ENCODE results near the gene TPST1.
"Not testable (repeated sequence)": the region's sequence is repeated elsewhere in the genome, so short reads cannot be mapped to it uniquely, and the experiment has no call there.

Gene TPST1

DNA sequence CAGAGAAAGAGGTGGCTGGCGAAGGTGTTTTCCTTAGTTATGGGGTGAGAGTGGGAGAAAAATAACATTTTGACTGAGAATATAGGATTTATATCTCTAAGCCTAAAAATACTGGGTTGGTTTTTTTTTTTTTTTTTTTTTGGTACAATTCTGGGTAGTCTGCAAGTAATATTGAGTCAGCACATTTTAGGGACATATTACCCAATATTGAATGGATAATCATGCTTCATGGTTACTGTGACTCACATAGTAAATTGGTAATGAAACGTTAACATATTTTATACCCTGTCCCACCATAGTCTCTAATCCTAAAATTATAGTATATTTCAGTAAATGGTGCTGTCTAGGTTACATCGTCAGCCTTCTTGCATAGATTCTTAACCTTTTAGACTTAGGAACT, 91.4 kb downstream of the TPST1 start:
- DNase-seq = no peak

DNA sequence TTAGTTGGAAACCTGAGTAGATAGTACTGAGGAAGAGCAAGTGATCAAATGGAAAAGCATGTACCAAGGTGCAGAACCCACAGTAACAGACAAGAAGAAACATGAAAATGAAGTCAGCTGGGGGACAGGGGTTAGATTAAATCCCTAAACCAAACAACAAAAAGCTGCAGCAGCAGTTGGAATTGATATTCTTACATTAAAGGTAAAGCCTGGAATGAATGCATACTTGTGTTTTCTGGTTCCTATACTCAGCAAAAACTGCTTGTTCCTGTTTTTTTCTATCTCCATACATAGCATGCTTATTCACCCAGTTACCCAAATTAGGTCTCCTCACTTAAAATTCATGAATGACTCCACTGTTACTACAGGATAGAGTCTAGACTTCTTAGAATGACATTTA, 92.4 kb downstream of the TPST1 start:
- DNase-seq = no peak

DNA sequence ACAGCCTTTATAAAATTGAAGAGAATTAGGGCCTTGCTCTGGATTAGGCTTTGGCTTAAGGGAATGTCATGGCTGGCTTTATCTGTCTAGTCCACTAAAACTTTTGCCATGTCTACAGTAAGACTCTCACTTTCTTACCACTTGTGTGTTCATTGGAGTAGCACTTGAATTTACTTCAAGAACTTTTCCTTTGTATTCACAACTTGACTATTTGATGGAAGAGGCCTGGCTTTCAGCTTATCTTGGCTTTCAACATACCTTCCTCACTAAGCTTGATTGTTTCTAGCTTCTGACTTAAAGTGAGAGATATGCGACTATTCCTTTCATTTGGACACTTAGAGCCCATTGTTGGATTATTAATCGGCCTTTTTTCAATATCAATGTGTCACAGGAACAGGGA, 96.1 kb downstream of the TPST1 start:
- DNase-seq = no peak

DNA sequence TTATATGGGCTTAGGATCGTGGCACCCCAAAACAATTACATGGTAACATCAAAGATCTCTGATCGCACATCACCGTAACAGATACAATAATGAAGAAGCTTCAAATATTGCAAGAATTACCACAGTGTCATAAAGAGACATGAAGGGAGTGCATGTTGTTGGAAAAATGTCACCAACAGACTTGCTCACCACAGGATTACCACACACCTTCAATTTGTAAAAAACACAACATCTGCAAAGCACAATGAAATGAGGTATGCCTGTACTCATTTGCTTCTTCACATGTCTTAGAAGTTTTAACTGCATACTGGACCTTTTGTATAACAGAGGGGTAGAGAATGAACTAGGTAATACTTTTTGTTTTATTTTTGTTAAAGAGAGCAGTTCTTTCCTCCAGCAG, 96.6 kb downstream of the TPST1 start:
- DNase-seq = no peak

DNA sequence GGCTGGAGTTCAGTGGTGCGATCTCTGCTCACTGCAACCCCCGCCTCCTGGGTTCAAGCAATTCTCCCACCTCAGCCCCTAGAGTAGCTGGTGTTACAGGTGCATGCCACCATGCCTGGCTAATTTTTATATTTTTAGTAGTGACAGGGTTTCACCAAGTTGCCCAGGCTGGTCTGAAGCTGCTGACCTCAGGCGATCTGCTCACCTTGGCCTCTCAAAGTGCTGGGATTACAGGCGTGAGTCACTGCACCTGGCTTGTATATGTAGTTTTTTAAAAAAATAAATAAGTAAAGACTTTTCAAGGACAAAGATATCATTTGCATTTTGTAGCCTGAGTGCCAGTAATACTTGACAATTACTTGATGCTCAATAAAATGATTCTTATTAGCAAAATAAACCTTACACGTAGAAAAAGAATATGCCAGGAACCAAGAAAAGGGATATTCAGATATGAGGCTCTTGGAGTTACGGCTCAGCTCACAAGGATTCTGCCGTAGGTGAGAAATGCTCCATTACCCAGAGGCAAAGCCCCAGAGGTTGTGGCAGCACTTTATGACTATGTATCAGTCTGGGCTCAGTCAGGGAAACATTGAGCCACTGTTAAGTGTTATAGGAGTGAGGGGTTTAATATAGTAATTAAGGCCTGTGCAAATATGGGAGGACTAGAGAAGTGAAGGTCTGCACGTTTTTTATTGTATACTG, 98.5 kb downstream of the TPST1 start:
- DNase-seq = no peak

DNA sequence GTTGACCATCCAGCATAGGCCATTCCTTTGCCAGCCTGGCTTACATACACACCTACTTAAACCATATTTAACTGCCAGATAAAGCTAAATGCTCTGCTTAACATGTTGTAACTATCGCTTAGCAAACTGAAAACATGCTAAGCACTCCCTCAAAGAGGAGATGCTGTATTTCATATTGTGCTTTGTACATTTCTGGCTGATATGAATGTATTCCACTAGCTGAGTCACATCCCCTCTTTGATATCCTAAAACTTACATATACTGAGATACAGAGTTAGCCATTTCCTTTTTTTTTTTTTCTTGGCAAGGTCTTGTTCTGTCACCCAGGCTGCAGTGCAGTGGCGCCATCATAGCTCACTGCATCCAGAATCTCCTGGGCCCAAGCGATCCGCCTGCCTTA, 99.4 kb downstream of the TPST1 start:
- no peak for DNase-seq

DNA sequence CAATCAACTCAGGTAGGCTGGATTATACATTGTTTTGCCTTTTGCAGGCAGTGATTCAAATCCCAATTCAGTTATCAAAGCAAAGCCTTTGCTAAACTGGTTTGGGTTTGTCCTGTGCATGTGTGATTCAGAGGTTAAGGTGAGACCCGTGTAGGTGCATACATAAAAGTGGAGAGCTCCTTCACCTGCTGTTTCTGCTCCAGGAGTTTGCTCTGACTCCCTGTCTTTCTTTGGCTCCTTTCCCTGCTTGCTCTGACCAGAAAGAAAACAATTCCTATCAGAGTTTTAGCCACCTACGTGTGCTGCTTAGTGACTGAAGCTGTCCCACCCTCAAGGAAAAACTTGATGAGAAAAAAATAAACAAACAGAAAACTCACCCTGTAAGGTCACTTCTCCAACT, 101.1 kb downstream of the TPST1 start:
- no peak for DNase-seq

DNA sequence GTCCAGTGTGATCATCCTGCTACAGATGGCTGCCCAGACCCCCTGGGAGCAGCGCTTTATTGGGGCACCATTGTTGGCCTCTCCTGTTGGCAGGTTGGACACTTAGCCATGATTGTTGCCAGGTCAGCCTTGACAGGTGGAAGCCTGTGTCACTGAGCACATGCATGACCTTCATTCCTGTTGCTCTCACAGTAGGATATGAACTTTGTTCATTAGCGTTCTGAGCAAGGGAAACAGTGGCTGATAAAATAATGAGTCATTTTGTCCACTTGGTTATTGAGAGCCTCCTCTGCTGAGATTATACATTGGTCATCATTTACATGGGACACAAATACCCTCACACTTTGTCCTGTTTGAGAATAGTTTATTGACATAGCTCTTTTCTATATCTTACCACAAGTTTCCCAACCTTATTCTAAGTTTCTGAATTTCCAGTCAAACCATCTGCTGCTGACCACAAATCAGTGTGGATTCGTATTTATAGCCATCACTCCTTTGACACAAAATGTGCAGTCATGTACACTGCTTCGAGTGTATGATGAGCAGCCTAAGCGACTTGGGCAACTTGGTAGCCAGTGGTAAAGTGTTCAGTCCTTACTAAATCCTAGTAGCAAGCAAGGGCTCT, 102.6 kb downstream of the TPST1 start:
- DNase-seq = no peak

DNA sequence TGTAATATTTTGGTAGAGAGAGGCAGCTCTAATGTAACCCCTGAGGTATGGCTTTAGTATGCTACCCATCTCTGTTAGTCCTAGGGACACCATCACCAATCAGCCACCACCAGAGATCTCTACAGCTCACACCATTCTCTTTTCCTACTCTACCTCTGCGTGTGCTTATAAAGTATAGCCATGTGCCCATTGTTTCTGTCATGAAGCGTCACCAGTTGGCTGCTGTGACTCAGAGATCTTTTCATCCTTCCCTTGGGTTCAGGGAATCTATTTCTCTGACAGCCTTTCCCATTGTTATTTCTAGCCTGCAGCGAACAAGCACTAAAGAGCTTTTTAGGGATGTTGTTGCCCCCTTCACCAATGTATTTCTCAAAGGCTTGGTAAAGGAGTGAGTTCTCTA, 103.3 kb downstream of the TPST1 start:
- DNase-seq = no peak

DNA sequence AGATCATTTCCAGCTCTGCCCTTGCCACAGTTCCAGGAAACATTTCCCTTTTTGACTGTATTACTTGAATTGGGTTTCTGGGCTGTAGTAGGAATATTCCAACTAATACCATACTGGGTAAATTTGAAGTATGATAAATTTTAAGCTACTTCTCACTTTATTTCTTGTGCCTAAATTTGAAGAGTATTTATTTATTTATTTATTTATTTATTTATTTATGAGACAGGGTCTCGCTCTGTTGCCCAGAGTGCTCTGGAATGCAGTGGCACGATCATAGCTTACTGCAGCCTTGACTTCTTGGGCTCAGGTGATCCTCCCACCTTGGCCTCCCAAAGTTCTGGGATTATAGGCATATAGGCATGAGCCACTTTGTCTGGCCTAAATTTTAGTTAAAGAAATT, 105.5 kb downstream of the TPST1 start:
- DNase-seq = no peak

DNA sequence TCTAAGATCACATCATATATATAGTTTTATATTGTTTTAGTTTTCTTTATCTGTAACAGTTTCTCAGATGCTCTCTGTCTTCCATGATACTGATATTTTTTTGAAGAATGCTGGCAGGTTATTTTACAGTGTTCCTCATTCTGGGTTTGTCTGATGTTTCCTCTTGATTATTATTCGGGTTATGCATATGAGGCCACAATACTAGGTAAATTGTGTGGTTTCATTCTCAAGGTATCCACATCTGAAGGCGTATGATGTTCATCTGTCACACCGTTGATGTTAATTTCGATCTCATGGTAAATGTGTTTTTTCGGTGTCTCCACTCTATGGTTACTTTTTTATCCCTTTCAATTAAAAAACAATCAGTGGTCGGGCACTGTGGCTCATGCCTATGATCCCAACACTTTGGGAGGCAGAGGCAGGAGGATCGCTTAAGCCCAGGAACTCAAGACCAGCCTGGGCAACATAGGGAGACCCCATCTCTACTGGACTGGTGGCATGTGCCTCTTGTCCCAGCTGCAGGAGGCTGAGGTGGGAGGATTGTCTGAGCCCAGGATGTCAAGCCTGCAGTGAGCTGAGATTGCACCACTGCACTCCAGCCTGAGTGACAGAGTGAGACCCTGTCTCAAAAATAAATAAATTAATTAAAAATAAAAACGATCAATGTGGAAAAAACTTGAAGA, 108.9 kb downstream of the TPST1 start:
- DNase-seq = no peak

DNA sequence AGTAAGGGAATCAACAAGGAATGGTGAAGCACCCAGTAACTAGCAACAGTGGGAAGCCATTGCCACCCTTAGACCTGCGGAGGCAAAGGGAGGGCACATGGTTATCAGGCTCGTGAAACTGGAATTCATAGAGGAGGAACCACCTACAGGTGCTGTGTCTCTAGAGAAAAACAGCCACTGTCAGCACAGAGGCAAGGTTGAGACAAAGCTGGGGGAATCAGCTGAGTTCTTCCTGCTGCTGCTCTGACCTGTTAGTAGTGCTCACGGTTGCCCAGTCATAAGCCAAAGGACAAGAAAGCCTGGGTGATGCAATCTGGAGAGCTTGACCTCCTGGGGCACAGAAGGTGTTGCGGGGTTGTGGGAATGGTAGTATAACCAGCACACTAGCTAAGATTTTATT, 110.1 kb downstream of the TPST1 start:
- no peak for DNase-seq

DNA sequence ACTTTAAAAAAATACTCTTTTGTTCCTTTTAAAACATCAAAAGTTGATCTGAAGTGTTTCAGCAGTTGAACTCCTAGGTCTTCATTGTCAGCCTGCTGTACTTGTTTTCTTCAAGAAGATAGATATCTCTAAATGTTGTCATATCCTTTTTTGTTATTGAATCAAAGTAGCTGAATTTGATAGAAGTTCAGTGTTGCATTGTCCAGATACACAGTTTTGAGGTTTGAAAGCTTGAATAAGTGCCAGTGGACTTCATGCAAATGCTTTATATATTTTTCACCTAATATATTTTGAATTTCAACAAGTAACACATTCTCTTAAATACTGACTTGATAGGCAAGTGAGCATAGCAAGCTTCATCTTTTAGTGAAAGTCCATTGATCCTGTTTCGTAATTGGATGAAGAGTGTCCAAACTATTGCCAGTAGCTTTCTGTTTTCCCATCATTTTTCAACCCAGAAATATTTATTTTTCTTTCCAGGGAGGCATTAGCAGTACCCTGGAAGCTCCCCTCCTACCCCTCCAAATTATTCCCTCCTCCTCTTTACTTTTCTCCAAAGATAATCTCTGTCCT, 114.4 kb downstream of the TPST1 start:
- no peak for DNase-seq

DNA sequence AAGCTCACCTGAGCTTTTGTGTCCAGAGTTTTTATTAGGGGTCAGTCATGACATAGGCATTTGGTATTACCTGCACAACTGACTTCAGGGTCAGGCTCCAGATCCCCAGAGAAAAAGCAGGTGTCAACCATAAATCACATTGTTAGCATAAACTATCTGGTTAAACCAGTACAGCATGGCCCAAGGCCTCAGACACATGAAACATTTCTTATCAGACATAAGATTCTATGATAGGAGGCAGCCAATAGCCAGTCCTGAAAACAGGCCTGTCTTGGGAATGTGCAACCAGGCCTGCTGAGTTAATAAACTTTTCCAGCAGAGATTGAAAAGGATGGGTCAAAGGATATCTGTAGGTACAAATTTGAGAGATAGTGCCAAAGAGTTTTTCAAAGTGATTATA, 116.1 kb downstream of the TPST1 start:
- no peak for DNase-seq

DNA sequence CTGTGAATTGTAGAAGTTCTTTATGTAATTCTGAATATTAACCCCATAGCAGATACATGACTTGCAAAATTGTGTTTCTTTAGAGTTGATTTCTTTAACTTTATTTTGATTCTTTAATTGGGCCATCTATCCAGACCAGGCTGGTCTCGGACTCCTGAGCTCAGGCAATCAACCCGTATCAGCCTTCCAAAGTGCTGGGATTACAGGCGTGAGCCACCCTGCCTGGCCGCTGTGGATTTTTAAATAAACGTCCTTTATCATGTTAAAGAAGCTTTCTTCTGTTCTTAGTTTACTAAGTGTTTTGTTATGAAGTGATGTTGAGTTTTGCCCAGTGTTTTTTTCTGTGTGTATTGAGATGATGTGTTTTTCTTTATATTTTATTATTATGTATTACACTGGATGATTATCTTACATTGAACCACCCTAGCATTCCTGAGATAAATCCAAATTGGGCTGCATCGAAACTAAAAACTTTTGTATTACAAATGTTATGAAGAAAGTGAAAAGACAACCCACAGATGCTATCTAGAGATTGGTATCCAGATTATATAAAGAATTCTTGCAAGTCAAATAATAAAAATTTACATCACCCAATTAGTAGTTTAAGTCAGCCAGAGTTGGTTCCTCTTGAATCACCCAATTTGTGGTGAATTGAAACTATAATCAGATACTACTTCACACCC, 118.1 kb downstream of the TPST1 start:
- DNase-seq = no peak

DNA sequence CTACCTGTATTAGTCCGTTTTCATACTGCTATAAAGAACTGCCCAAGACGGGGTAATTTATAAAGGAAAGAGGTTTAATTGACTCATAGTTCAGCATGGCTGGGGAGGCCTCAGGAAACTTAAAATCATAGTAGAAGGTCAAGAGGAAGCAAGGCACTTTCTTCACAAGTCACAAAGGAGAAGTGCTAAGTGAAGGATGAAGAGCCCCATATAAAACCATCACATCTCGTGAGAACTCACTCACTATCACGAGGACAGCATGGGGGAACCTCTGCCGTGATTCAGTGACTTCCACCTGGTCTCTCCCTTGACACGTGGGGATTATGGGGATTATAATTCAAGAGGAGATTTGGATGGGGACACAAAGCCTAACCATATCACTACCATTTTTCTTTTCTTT, 119.9 kb downstream of the TPST1 start:
- not testable (repeated sequence) for DNase-seq

DNA sequence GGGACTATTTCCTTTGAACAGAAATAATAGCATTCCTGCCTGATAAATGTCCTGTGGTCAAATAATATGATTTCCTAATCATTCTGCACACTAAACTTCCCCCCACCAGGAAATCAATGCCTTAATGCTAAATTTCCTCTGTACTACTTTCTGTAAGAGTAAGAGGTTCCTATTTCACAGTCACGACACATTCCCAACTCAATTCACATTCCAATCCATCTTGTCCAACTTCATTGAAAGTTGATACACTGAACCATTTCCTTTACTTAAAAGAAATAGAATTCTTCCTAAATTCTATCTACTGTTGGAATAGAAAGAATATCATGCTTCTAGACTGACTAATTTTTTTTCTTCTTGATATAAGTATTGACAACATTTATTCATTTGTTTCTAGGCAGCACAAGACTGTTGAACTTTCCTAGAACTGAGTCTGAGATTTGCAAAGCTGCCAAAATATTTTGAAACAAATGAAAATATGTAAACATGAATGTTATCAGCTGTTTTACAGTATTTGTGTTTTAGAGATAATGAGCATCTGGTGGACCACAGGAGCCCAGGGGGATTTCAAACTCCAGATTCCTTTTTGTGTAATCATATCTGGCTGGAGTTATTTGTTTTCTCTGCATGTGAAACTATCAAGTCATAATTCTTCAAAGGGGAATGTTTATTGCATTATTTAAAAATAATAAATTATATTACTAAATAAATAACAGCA, 121.5 kb downstream of the TPST1 start:
- DNase-seq = no peak

DNA sequence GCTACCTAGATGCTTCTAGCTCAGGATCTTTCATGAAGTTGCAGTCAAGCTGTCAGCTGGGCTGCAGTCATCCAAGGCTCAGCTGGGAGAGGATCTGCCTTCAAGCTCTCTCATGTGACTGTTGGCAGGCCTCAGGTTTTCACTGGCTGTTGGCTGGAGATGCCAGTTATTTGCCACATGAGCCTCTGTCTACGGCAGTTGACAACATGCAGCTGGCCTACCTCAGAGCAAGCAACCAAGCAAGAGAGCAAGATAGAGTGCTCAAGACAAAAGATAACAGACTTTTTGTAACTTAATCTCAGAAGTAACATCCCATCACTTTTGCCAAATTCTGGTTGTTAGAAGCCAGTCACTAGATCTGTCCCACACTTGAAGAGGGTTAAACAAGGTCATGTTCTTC, 125.8 kb downstream of the TPST1 start:
- no peak for DNase-seq

DNA sequence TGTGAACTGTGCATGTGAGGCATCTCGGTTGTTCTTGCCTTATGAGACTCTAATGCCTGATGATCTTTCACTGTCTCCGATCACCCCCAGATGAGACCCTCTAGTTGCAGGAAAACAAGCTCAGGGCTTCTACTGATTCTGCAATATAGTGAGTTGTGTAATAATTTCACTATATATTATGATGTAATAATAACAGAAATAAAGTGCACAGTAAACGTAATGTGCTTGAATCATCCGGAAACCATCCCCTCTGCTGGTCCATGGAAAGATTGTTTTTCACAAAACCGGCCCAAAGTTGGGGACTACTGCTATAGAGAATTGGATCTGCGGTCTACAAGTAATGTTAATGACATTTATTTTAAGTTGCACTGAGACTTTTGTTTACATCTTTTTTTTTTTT, 126.7 kb downstream of the TPST1 start:
- no peak for DNase-seq

DNA sequence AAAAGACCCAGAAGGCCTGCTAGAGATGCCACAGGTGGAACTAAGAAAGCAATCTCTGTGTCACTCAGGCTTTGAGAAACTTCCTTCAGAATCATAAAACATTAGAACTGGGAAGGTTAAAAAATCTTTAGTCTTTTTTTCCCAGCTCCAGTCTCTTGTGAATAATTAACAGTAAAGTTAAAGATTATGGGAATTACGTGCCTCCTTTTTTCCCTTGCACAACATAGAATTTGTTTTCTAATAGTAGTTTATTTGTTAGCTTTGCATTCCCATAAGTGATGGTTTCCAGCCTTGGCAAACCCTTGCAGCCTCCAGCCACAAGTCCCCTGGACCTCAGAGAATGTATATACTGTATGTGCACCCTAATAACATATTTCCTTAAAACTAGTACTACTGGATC, 128.3 kb downstream of the TPST1 start:
- DNase-seq = no peak

DNA sequence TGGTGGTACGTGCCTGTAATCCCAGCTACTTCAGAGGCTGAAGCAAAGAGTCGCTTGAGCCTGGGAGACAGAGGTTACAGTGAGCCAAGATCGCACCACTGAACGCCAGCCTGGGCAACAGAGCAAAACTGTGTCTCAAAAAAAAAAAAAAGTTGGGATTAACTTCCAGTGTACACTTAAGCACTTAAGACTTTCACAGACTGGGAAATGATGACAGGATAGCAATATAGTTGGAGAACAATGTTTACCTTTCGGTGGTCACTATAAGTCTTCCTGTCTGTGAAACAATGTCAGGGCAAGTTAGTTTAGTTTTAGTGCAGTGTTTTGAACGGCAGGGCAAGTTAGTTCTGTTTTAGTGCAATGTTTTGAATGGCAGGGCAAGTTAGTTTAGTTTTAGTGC, 130.2 kb downstream of the TPST1 start:
- DNase-seq = no peak

DNA sequence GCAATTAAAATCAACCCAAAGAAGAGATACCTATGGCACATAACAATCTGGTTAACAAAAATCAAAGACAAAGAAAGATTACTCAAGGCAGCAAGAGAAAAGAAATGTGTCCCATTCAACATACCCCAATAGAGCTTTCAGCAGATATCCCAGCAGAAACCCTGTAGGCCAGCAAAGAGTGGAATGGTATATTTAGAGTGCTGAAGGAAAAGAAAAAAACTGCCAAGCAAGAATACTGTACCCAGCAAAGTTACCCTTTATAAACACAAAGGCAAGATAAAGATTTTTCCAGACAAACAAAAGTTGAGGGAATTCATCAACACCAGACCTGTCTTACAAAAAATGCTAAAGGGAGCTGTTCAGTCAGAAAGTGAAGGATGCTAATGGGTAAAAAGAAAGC, 131.6 kb downstream of the TPST1 start:
- no peak for DNase-seq

DNA sequence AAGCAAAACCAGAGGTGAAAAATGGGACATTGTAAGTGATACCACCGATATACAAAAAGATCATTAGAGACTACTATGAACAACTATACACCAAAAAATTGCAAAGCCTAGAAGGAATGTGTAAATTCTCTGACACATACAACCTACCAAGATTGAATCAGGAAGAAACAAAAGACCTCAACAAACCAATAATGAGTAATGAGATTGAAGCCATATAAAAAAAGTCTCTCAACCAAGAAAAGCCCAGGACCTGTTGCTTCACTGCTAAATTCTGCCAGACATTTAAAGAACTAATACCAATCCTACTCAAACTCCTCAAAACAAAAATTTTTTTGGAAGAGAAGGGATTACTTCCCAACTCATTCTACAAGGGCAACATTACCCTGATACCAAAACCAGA, 134.0 kb downstream of the TPST1 start:
- no peak for DNase-seq

All from activated CD4-positive, alpha-beta T cell treated with anti-CD3 and anti-CD28 coated beads, Interleukin-2, amount 50 U/mL, for 48 hours (primary cell).